Lower leg skin (tissue), 3 donors: ENCODE results near the gene WWTR1.

ENCODE experiments used
- POLR2A ChIP-seq, 2 donors: fragments of 450-650 bp; IDR thresholded peaks; one replicate each; pipeline ENCODE4 v1.6.1; 2016 to 2017; ENCODE audit warnings: antibody characterized with exemption in 2 of 2, mild to moderate bottlenecking in 1 of 2, moderate library complexity in 1 of 2
- TF ChIP-seq, protein P1 (sequence below), 3 donors: fragments of 450-650 bp; IDR thresholded peaks; one replicate each; pipeline ENCODE4 v1.5.1; 2016; ENCODE audit warnings: antibody characterized with exemption in 3 of 3, mild to moderate bottlenecking in 3 of 3, moderate library complexity in 2 of 3

DNA sequence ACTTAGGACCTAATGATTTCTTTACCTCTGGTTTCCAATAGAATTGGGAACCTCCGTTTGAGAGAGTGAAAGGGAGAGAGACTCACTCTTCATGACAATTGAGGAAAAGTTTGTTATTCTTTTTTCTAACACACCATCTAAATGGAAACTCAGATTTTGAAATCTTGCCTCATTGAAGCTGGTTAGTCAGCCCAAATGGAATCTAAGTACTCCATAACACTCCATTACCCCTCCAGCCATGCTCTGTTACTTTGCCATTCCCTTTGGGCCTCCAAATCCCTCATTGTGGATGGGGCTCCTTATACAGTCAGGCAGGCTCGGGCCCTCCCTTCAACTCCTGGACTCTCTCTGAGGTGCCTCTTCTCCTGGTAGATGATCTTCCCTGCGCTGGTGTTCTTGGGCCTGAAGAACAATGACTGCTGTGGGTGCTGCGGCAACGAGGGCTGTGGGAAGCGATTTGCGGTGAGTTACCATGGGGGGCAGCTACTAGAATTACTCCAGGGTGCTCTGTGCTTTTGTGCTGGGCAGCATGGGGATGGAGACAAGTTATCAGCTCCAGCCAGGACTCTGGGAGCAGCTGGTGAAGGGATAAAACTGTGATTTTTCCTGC is 182.3 kb downstream of the WWTR1 start:
- TF ChIP-seq POLR2A (IDR thresholded peaks at IDR 0.05): no peak
- TF ChIP-seq, protein P1, sequence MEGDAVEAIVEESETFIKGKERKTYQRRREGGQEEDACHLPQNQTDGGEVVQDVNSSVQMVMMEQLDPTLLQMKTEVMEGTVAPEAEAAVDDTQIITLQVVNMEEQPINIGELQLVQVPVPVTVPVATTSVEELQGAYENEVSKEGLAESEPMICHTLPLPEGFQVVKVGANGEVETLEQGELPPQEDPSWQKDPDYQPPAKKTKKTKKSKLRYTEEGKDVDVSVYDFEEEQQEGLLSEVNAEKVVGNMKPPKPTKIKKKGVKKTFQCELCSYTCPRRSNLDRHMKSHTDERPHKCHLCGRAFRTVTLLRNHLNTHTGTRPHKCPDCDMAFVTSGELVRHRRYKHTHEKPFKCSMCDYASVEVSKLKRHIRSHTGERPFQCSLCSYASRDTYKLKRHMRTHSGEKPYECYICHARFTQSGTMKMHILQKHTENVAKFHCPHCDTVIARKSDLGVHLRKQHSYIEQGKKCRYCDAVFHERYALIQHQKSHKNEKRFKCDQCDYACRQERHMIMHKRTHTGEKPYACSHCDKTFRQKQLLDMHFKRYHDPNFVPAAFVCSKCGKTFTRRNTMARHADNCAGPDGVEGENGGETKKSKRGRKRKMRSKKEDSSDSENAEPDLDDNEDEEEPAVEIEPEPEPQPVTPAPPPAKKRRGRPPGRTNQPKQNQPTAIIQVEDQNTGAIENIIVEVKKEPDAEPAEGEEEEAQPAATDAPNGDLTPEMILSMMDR (IDR thresholded peaks at IDR 0.05): no peak
